ENCODE results near the gene UNC13C.

UNC13C gene

GRCh38 chr15:54026258-54026657, 48.0 kb downstream of the UNC13C start:
- DNase-seq (ENCODE audit: low spot score), result no peak

- no peak for DNase-seq (ENCODE audit: low spot score)
These were observed 48.6 kb downstream of the UNC13C start for GRCh38 chr15:54026891-54027290.

GRCh38 chr15:54029081-54029480, 50.8 kb downstream of the UNC13C start:
- no peak for DNase-seq (ENCODE audit: low spot score)

- no peak for DNase-seq (ENCODE audit: low spot score)
These were observed 53.8 kb downstream of the UNC13C start for GRCh38 chr15:54032066-54032465.

- DNase-seq (ENCODE audit: low spot score), result no peak
These were observed 55.2 kb downstream of the UNC13C start for GRCh38 chr15:54033356-54033860.

- no peak for DNase-seq (ENCODE audit: low spot score)
These were observed 55.7 kb downstream of the UNC13C start for GRCh38 chr15:54033869-54034458.

- no peak for DNase-seq (ENCODE audit: low spot score)
These were observed 57.4 kb downstream of the UNC13C start for GRCh38 chr15:54035616-54036015.

- no peak for DNase-seq (ENCODE audit: low spot score)
These were observed 67.2 kb downstream of the UNC13C start for GRCh38 chr15:54045397-54045796.

GRCh38 chr15:54046093-54046492, 67.9 kb downstream of the UNC13C start:
- DNase-seq (ENCODE audit: low spot score), result no peak

- no peak for DNase-seq (ENCODE audit: low spot score)
These were observed 86.1 kb downstream of the UNC13C start for GRCh38 chr15:54064365-54064764.

- DNase-seq (ENCODE audit: low spot score), result no peak
These were observed 88.2 kb downstream of the UNC13C start for GRCh38 chr15:54066403-54066802.

GRCh38 chr15:54082836-54083492, 104.7 kb downstream of the UNC13C start:
- no peak for DNase-seq (ENCODE audit: low spot score)

GRCh38 chr15:54083501-54083900, 105.3 kb downstream of the UNC13C start:
- DNase-seq (ENCODE audit: low spot score), result no peak

GRCh38 chr15:54083991-54084390, 105.8 kb downstream of the UNC13C start:
- no peak for DNase-seq (ENCODE audit: low spot score)

- no peak for DNase-seq (ENCODE audit: low spot score)
These were observed 110.6 kb downstream of the UNC13C start for GRCh38 chr15:54088837-54089236.

GRCh38 chr15:54089776-54090175, 111.5 kb downstream of the UNC13C start:
- DNase-seq (ENCODE audit: low spot score), result no peak

- no peak for DNase-seq (ENCODE audit: low spot score)
These were observed 113.4 kb downstream of the UNC13C start for GRCh38 chr15:54091651-54092050.

GRCh38 chr15:54094661-54095060, 116.4 kb downstream of the UNC13C start:
- DNase-seq (ENCODE audit: low spot score), result no peak

GRCh38 chr15:54097019-54097418, 118.8 kb downstream of the UNC13C start:
- DNase-seq (ENCODE audit: low spot score), result no peak

- DNase-seq (ENCODE audit: low spot score), result no peak
These were observed 120.8 kb downstream of the UNC13C start for GRCh38 chr15:54099010-54099409.

- no peak for DNase-seq (ENCODE audit: low spot score)
These were observed 123.5 kb downstream of the UNC13C start for GRCh38 chr15:54101664-54102270.

GRCh38 chr15:54102704-54103103, 124.5 kb downstream of the UNC13C start:
- DNase-seq (ENCODE audit: low spot score), result no peak

GRCh38 chr15:54109014-54109413, 130.8 kb downstream of the UNC13C start:
- DNase-seq (ENCODE audit: low spot score), result no peak
